Body of pancreas (tissue), 4 donors: ENCODE data around the gene TNRC6B.

Source experiments
- POLR2A ChIP-seq, 3 donors: fragments of 450-650 bp; IDR thresholded peaks; one replicate each; pipeline ENCODE4 v1.6.1; 2016; ENCODE audit warnings: antibody characterized with exemption in 3 of 3, mild to moderate bottlenecking in 2 of 3
- TF ChIP-seq, protein P1 (sequence below), 7 experiments: fragments of 450-650 bp in 4 of 7; fragments of 200-600 bp in 3 of 7; sonication (generic) in 3 of 7; IDR thresholded peaks; one replicate each; pipeline ENCODE4 v1.5.1; 2016 to 2019; ENCODE audit warnings: antibody characterized with exemption in 7 of 7

DNA sequence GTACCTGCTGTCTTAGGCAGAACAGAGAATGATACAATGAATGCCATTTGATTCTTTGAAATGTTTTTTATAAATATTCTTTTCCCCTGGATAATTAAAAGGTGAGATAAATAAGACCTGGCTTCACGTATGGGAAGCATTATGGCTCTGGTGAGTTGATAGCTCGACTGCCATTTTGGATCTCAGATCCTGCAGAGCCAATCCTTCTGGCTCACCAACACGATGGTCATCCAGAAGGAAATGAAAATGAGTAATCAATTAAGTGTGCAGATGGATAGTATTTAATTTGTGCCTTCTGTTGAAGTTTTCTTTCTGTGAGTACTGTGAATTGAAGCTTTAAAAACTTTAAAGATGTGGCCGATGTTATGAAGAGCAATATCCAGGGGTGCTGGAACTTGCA is 2.7 kb downstream of the TNRC6B start:
- TF ChIP-seq, protein P1, sequence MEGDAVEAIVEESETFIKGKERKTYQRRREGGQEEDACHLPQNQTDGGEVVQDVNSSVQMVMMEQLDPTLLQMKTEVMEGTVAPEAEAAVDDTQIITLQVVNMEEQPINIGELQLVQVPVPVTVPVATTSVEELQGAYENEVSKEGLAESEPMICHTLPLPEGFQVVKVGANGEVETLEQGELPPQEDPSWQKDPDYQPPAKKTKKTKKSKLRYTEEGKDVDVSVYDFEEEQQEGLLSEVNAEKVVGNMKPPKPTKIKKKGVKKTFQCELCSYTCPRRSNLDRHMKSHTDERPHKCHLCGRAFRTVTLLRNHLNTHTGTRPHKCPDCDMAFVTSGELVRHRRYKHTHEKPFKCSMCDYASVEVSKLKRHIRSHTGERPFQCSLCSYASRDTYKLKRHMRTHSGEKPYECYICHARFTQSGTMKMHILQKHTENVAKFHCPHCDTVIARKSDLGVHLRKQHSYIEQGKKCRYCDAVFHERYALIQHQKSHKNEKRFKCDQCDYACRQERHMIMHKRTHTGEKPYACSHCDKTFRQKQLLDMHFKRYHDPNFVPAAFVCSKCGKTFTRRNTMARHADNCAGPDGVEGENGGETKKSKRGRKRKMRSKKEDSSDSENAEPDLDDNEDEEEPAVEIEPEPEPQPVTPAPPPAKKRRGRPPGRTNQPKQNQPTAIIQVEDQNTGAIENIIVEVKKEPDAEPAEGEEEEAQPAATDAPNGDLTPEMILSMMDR (IDR thresholded peaks at IDR 0.05) = no peak
- no peak for TF ChIP-seq POLR2A (IDR thresholded peaks at IDR 0.05)
